CD14-positive monocyte (primary cell): ENCODE measurements around the gene PPP2R2D. TPM values are rescaled to one million over a fixed set of nuclear protein-coding genes. Genes with fewer than 3 reads are reported as not detected.

ENCODE experiments used
- DNase-seq, 3 donors: peaks; one replicate each; pipeline ENCODE4 v3.0.0-alpha.2; 2011 to 2022
- H2AFZ ChIP-seq: 2 replicates; pipeline ENCODE4 v1.6.0; 2012; ENCODE audit warnings: mild to moderate bottlenecking, low read depth, low read length, inconsistent platforms; ENCODE audit not compliant: insufficient read depth, poor library complexity, severe bottlenecking
- H3K27ac ChIP-seq, 2 donors: 1 replicate in 1 of 2; 2 replicates in 1 of 2; pipeline ENCODE4 v1.5.1; 2012 to 2013; ENCODE audit warnings: low read length in 2 of 2, control low read depth in 1 of 2, inconsistent platforms in 1 of 2, low read depth in 1 of 2, mild to moderate bottlenecking in 1 of 2
- H3K27me3 ChIP-seq, 2 donors: one replicate each; pipeline versions ENCODE4 v1.6.0 to v1.6.1; 2011 to 2013; ENCODE audit warnings: low read length in 2 of 2; ENCODE audit not compliant: control insufficient read depth in 2 of 2, insufficient read depth in 2 of 2
- H3K36me3 ChIP-seq, 2 donors: replicated peaks in 1 of 2; 1 replicate in 1 of 2; 2 replicates in 1 of 2; pipeline versions ENCODE4 v1.5.1 to v1.6.1; 2012 to 2013; ENCODE audit warnings: low read length in 2 of 2, control low read depth in 1 of 2, inconsistent platforms in 1 of 2, mild to moderate bottlenecking in 1 of 2; ENCODE audit not compliant: insufficient read depth in 2 of 2, control insufficient read depth in 1 of 2
- H3K4me1 ChIP-seq, 2 donors: 1 replicate in 1 of 2; 2 replicates in 1 of 2; pipeline versions ENCODE4 v1.5.1 to v1.6.1; 2012 to 2013; ENCODE audit warnings: low read length in 2 of 2, control low read depth in 1 of 2, inconsistent platforms in 1 of 2, mild to moderate bottlenecking in 1 of 2, moderate library complexity in 1 of 2; ENCODE audit not compliant: insufficient read depth in 2 of 2, control insufficient read depth in 1 of 2
- H3K4me2 ChIP-seq: replicated peaks from 2 replicates; pipeline ENCODE3; 2012; ENCODE audit warnings: low read length, moderate library complexity, mild to moderate bottlenecking; ENCODE audit not compliant: poor library complexity, severe bottlenecking; ENCODE audit errors: extremely low read depth
- H3K4me3 ChIP-seq, 3 experiments: fragments of 200-600 bp in 1 of 3; sonication (generic) in 1 of 3; replicated peaks in 1 of 3; 1 replicate in 2 of 3; 2 replicates in 1 of 3; pipeline ENCODE4 v1.5.1; 2011 to 2013; ENCODE audit warnings: low read length in 3 of 3, mild to moderate bottlenecking in 3 of 3, control low read depth in 2 of 3, low read depth in 2 of 3, inconsistent platforms in 1 of 3, moderate library complexity in 1 of 3
- H3K79me2 ChIP-seq: 2 replicates; pipeline ENCODE4 v1.6.0; 2012; ENCODE audit warnings: mild to moderate bottlenecking, control low read depth, inconsistent platforms, low read length, moderate library complexity; ENCODE audit not compliant: insufficient read depth
- H3K9ac ChIP-seq: 2 replicates; pipeline ENCODE4 v1.6.0; 2017; ENCODE audit warnings: low read length, mild to moderate bottlenecking; ENCODE audit not compliant: insufficient read depth, poor library complexity, severe bottlenecking
- H3K9me3 ChIP-seq, 2 donors: replicated peaks in 1 of 2; 1 replicate in 1 of 2; 2 replicates in 1 of 2; pipeline versions ENCODE4 v1.5.1 to v1.6.1; 2012 to 2013; ENCODE audit warnings: low read length in 2 of 2, control low read depth in 1 of 2; ENCODE audit not compliant: control insufficient read depth in 1 of 2, insufficient read depth in 1 of 2
- H4K20me1 ChIP-seq: 2 replicates; pipeline ENCODE4 v1.6.0; 2012; ENCODE audit warnings: mild to moderate bottlenecking, low read length, control low read depth, moderate library complexity; ENCODE audit not compliant: insufficient read depth
- H3K27ac Mint-ChIP-seq, 7 donors: one replicate each; pipeline ENCODE4 v1.8.0; 2020; ENCODE audit warnings: mild to moderate bottlenecking in 7 of 7, mixed read lengths in 7 of 7, moderate library complexity in 6 of 7, inconsistent platforms in 2 of 7
- H3K27me3 Mint-ChIP-seq, 3 donors: one replicate each; pipeline ENCODE4 v1.8.0; 2021 to 2022; ENCODE audit warnings: low read depth in 3 of 3, mild to moderate bottlenecking in 3 of 3, mixed read lengths in 3 of 3, moderate library complexity in 3 of 3, inconsistent platforms in 1 of 3
- H3K36me3 Mint-ChIP-seq, 2 donors: one replicate each; pipeline ENCODE4 v1.8.0; 2020; ENCODE audit warnings: mixed read lengths in 2 of 2, inconsistent platforms in 1 of 2, mild to moderate bottlenecking in 1 of 2
- H3K4me1 Mint-ChIP-seq: one replicate; pipeline ENCODE4 v1.8.0; 2020; ENCODE audit warnings: mild to moderate bottlenecking, mixed read lengths
- H3K4me3 Mint-ChIP-seq, 2 donors: one replicate each; pipeline ENCODE4 v1.8.0; 2020; ENCODE audit warnings: mild to moderate bottlenecking in 2 of 2, mixed read lengths in 2 of 2, moderate library complexity in 1 of 2
- H3K9me3 Mint-ChIP-seq, 7 donors: one replicate each; pipeline ENCODE4 v1.8.0; 2020 to 2022; ENCODE audit warnings: mixed read lengths in 7 of 7, mild to moderate bottlenecking in 6 of 7, moderate library complexity in 6 of 7, inconsistent platforms in 2 of 7
- WGBS: methylation state at CpG from one replicate; pipeline ENCODE4 v1.1.5; 2013; ENCODE audit warnings: missing lambda C conversion rate; ENCODE audit not compliant: insufficient coverage; 5-methylcytosine and 5-hydroxymethylcytosine counted together
- intact Hi-C, 2 donors: fragments of 100-400 bp; cut with micrococcal nuclease; formaldehyde crosslinking; loops; one replicate each; pipeline versions ENCODE4 v1.15.0 to v1.15.1; 2023
- polyA plus RNA-seq, 3 donors: library from polyadenylated mRNA; depleted of rRNA in 1 of 3; unstranded in 2 of 3; stranded (reverse) in 1 of 3; fragments of 300-500 nt in 2 of 3; fragments of >200 nt in 1 of 3; fragmentation: Illumina TruSeq in 2 of 3; gene quantifications; 1 replicate in 2 of 3; 2 replicates in 1 of 3; pipeline ENCODE4 v1.2.3, GENCODE V29; 2012 to 2021
- TF ChIP-seq, protein P1 (sequence below): fragments of 200-600 bp; IDR thresholded peaks from one replicate; pipeline ENCODE4 v1.8.0; 2022; ENCODE audit warnings: antibody characterized with exemption, mild to moderate bottlenecking

The PPP2R2D gene
- polyA plus RNA-seq, 3 donors = 12.8 to 23.5 (median 12.9) TPM

DNA sequence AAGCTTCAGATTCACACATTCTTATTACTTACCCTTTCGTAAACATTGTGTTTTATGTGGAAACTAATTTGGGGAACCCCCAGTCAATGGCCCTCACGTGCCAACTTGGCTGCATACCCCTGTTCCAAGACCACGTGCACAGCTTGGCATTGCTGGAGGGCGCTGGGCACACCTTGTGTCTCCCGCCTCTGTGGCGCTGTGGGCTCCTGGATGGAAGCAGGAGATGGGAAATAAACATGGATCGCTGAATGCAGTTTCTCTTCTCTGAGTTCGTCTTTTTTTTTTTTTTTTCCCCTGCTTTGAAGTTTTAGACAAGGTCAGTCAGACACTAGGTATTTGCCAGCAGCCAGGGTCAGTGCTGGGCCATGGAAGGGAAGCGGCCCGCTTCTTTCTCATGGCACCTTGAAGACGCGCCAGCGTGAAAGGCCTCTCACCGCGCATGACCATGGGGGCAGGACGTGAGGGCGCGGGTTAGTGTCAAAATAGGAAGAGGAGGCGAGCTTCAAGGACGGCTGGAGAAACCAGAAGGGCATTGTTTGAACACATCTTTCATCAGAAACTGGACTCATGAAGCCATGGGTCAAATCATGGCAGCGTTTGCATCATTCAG, 53.7 kb downstream of the PPP2R2D start:
- Histone ChIP-seq H3K27ac (no peak overlapping the region), H3K36me3 (peaks cover 55 to 93% of the 10 kb centered on the region in 2 donors), H3K4me1 (no peaks in the 10 kb centered on the region), H3K9me3 (no peaks in the 10 kb centered on the region), H3K4me2 (no peak overlapping the region), H3K27me3 (no peaks in the 10 kb centered on the region), H3K9ac (no peak overlapping the region), H3K79me2 (no peaks in the 10 kb centered on the region), H3K4me3 (no peak overlapping the region), H2AFZ (no peak overlapping the region), H4K20me1 (peaks cover 6% of the 10 kb centered on the region)
- TF ChIP-seq, protein P1, sequence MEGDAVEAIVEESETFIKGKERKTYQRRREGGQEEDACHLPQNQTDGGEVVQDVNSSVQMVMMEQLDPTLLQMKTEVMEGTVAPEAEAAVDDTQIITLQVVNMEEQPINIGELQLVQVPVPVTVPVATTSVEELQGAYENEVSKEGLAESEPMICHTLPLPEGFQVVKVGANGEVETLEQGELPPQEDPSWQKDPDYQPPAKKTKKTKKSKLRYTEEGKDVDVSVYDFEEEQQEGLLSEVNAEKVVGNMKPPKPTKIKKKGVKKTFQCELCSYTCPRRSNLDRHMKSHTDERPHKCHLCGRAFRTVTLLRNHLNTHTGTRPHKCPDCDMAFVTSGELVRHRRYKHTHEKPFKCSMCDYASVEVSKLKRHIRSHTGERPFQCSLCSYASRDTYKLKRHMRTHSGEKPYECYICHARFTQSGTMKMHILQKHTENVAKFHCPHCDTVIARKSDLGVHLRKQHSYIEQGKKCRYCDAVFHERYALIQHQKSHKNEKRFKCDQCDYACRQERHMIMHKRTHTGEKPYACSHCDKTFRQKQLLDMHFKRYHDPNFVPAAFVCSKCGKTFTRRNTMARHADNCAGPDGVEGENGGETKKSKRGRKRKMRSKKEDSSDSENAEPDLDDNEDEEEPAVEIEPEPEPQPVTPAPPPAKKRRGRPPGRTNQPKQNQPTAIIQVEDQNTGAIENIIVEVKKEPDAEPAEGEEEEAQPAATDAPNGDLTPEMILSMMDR = no peak
- Mint-ChIP-seq H3K27ac (no peak overlapping the region), H3K4me3 (no peak overlapping the region), H3K27me3 (peaks cover 0 to 1% (median 0%) of the 10 kb centered on the region in 3 donors), H3K9me3 (peaks cover 0 to 11% (median 2%) of the 10 kb centered on the region in 7 donors), H3K4me1 (no peaks in the 10 kb centered on the region), H3K36me3 (peaks cover 70 to 89% of the 10 kb centered on the region in 2 donors)
- DNase-seq = no peak
- WGBS = 95% methylated on average over 15 of the region's 21 CpGs
- intact Hi-C loops = no loop called here

- H4K20me1 ChIP-seq = peaks cover 6% of the 10 kb centered on the region
- TF ChIP-seq, protein P1 = no peak
- H3K36me3 ChIP-seq = peaks cover 54 to 89% of the 10 kb centered on the region in 2 donors
- no peak overlapping the region for H3K4me2 ChIP-seq
- H3K27me3 ChIP-seq = no peaks in the 10 kb centered on the region
- no peak overlapping the region for H2AFZ ChIP-seq
- no peak overlapping the region for H3K27ac ChIP-seq
- H3K27ac Mint-ChIP-seq = peak overlapping the region in 1 of 7 donors; percentile 40
- WGBS = 97% methylated on average over 27 of the region's 38 CpGs
- H3K4me3 ChIP-seq = no peak overlapping the region
- peaks cover 0 to 1% (median 0%) of the 10 kb centered on the region in 3 donors for H3K27me3 Mint-ChIP-seq
- intact Hi-C loops = no loop called here
- H3K79me2 ChIP-seq = no peaks in the 10 kb centered on the region
- H3K9ac ChIP-seq = no peak overlapping the region
- no peaks in the 10 kb centered on the region for H3K4me1 Mint-ChIP-seq
- no peaks in the 10 kb centered on the region for H3K4me1 ChIP-seq
- no peak overlapping the region for H3K4me3 Mint-ChIP-seq
- DNase-seq = no peak
- peaks cover 0 to 11% (median 2%) of the 10 kb centered on the region in 7 donors for H3K9me3 Mint-ChIP-seq
- no peaks in the 10 kb centered on the region for H3K9me3 ChIP-seq
- peaks cover 75 to 92% of the 10 kb centered on the region in 2 donors for H3K36me3 Mint-ChIP-seq
Measured at GRCh38 chr10:131955591-131956340, 55.0 kb downstream of the PPP2R2D start.
